ENCODE data around the gene ABCA13.

GRCh38 chr7:48161407-48162125 lies 9.7 kb upstream of the ABCA13 start:
- no peak for TF ChIP-seq CTCF (IDR thresholded peaks at IDR 0.05; ENCODE audit: insufficient read depth, low read depth, low read length)
- TF ChIP-seq EZH2 (IDR thresholded peaks at IDR 0.05; ENCODE audit: insufficient read depth, low read length) = no peak
